DMS153 treated with DMSO at 0.1 percent for 48 hours (cell line): Measurements from ENCODE around the gene SPEM2.
"Not testable (repeated sequence)": the region's sequence is repeated elsewhere in the genome, so short reads cannot be mapped to it uniquely, and the experiment has no call there.

ENCODE experiments used
- DNase-seq: peaks from one replicate; lab custom pipeline; 2025; ENCODE audit not compliant: unreplicated experiment; lab: John Stamatoyannopoulos, UW

Gene SPEM2

DNA sequence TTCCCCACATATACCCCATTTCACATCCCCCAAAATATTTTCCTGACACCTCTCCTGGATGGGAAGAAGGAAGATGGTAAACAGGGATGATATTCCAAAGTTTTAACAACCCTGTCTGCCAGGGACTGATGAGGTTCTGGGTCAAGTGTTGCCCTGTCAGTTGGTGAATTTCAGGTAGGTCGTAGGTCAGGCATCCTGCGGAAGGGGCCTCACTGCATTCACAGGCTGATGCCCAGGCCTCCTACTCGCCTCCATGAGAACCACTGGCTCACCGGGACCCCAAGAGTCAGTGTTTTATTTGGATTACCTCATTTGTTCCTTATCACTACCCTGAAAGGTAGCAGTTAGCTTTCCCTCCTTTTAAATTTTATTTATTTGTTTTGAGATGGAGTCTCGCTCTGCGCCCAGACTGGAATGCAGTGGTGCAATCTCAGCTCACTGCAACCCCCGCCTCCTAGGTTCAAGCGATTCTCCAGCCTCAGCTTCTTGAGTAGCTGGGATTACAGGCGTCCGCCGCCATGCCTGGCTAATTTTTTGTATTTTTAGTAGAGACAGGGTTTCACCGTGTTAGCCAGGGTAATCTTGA lies 43.5 kb downstream of the SPEM2 start:
- DNase-seq, result no peak

GRCh38 chr17:7469843-7470242 lies 44.4 kb downstream of the SPEM2 start:
- not testable (repeated sequence) for DNase-seq

DNA sequence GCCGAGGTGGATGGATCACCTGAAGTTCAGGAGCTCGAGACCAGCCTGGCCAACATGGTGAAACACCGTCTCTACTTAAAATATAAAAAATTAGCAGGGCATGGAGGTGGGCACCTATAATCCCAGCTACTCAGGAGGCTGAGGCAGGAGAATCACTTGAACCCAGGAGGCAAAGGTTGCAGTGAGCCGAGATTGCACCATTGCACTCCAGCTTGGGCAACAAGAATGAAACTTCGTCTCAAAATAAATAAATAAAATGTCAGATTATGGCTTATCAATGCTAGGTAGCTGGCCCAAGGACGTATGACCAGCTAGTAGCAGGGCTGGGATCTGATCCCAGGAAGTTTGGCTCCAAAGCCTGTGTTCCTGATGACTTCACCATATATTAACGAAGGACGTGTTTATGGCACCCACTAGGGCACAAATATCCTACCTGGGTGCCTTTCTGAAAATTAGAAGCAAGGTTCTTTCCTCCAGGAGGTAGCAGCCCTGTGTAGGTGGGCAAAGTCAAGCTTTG lies 45.1 kb downstream of the SPEM2 start:
- DNase-seq, result not testable (repeated sequence)

DNA sequence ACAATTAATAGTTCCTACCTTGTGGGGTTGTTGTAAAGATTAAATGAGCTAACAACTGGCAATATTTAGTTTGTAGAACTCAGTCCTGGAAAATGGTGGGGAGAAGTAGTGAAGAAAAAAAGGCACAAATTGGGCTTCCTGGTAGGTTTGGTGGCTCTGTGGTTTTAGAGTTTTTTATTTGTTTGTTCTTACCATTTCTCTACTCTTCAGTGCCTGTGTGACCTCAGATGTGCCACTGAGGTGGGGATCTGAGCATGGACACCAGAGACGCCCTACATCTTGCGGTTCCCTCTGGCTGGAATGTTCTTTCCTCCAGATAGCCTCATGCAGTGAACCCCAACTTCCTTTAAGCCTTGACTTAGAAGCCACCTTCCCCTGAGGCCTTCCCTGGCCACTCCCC lies 46.3 kb downstream of the SPEM2 start:
- no peak for DNase-seq

- DNase-seq, result not testable (repeated sequence)
Observed at GRCh38 chr17:7474767-7475166, 49.4 kb downstream of the SPEM2 start.

DNA sequence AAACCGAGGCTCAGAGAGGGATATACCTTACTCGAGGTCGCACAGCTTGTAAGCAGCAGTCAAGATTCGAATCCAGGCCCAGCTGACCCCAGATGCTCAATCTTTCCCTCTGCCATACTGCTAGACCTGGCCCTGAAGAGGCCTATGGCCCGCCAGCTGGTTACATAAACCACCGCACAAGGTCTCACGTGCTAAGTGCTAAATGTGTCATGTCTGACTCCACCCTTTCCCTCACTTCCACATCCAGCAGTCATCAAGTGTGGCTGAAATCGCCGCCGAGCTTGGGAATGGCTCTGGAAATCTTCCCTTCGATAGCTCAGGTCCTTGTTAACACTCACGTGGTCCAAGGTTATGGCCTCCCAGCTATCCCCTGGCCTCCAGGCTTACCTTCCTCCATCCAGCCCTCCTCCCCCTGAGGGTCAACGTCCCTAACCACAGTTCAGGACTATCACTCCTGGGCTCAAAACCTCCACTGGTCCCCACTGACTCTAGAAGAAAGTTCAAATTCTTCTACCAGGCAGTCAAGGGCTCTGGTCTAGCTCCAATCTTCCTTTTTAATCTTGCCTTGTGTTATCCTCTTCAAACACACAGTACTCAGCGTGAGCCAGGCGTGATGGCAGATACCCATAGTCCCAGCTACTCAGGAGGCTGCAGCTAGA lies 50.5 kb downstream of the SPEM2 start:
- DNase-seq, result no peak

GRCh38 chr17:7476494-7476893 lies 51.1 kb downstream of the SPEM2 start:
- DNase-seq, result no peak

GRCh38 chr17:7476951-7477350 lies 51.5 kb downstream of the SPEM2 start:
- DNase-seq, result no peak
